ENCODE results near the gene APBB1. TPM values are rescaled to one million over a fixed set of nuclear protein-coding genes. Genes with fewer than 3 reads are reported as not detected.

The APBB1 gene
- total and polyA plus RNA-seq, 3 experiments from 2014 or later = 41.7 to 80.2 (median 43.6) TPM

Other genes starting within 250 kb of the APBB1 start
- gene OR52B2, start 248.8 kb downstream of the APBB1 start, total RNA-seq = not detected
- not detected for gene OR52B2, start 248.8 kb downstream of the APBB1 start, polyA plus RNA-seq
- gene OR52W1, start 219.9 kb downstream of the APBB1 start, total RNA-seq = not detected
- gene OR52W1, start 219.9 kb downstream of the APBB1 start, polyA plus RNA-seq = not detected
- not detected for gene C11orf42, start 213.5 kb downstream of the APBB1 start, total RNA-seq
- gene C11orf42, start 213.5 kb downstream of the APBB1 start, polyA plus RNA-seq = not detected
- 10 to 100 TPM; 20.2 to 20.6 TPM for gene FHIP1B, start 184.5 kb downstream of the APBB1 start, total RNA-seq
- 16.4 TPM for gene FHIP1B, start 184.5 kb downstream of the APBB1 start, polyA plus RNA-seq
- gene CNGA4, start 180.0 kb downstream of the APBB1 start, total RNA-seq = under 1 TPM in 1 of 2 experiments, not detected in 1; 0.15 TPM
- gene CNGA4, start 180.0 kb downstream of the APBB1 start, polyA plus RNA-seq = not detected
- gene CCKBR, start 159.3 kb downstream of the APBB1 start, total RNA-seq = not detected
- gene CCKBR, start 159.3 kb downstream of the APBB1 start, polyA plus RNA-seq = not detected
- gene CAVIN3, start 98.6 kb downstream of the APBB1 start, total RNA-seq = 10 to 100 TPM; 72.5 to 75.5 TPM
- not detected for gene CAVIN3, start 98.6 kb downstream of the APBB1 start, polyA plus RNA-seq
- 10 to 100 TPM; 30.4 to 30.9 TPM for gene SMPD1, start 28.6 kb downstream of the APBB1 start, total RNA-seq
- 17.3 TPM for gene SMPD1, start 28.6 kb downstream of the APBB1 start, polyA plus RNA-seq
- under 1 TPM in 1 of 2 experiments, not detected in 1; 0.27 TPM for gene HPX, start 21.9 kb upstream of the APBB1 start, total RNA-seq
- gene HPX, start 21.9 kb upstream of the APBB1 start, polyA plus RNA-seq = not detected
- 1 to 10 TPM; 6.4 to 6.8 TPM for gene TRIM3, start 54.8 kb upstream of the APBB1 start, total RNA-seq
- gene TRIM3, start 54.8 kb upstream of the APBB1 start, polyA plus RNA-seq = 2.4 TPM
- 10 to 100 TPM; 46.9 to 47.5 TPM for gene ARFIP2, start 62.2 kb upstream of the APBB1 start, total RNA-seq
- gene ARFIP2, start 62.2 kb upstream of the APBB1 start, polyA plus RNA-seq = 35.2 TPM
- gene TIMM10B, start 62.4 kb upstream of the APBB1 start, total RNA-seq = 10 to 100 TPM; 43.6 to 46.3 TPM
- 32.1 TPM for gene TIMM10B, start 62.4 kb upstream of the APBB1 start, polyA plus RNA-seq
- gene DNHD1, start 78.2 kb upstream of the APBB1 start, total RNA-seq = 1 to 10 TPM; 8.0 to 9.2 TPM
- gene DNHD1, start 78.2 kb upstream of the APBB1 start, polyA plus RNA-seq = 1.9 TPM
- 10 to 100 TPM; 42.0 to 44.7 TPM for gene RRP8, start 184.5 kb upstream of the APBB1 start, total RNA-seq
- gene RRP8, start 184.5 kb upstream of the APBB1 start, polyA plus RNA-seq = 21.1 TPM
- 10 to 100 TPM; 90.1 to 92.6 TPM for gene ILK, start 184.7 kb upstream of the APBB1 start, total RNA-seq
- 111 TPM for gene ILK, start 184.7 kb upstream of the APBB1 start, polyA plus RNA-seq
- 100 to 1,000 TPM; 173 to 175 TPM for gene TAF10, start 193.1 kb upstream of the APBB1 start, total RNA-seq
- gene TAF10, start 193.1 kb upstream of the APBB1 start, polyA plus RNA-seq = 336 TPM
- 10 to 100 TPM; 57.2 to 61.6 TPM for gene TPP1, start 200.3 kb upstream of the APBB1 start, total RNA-seq
- 165 TPM for gene TPP1, start 200.3 kb upstream of the APBB1 start, polyA plus RNA-seq
- gene DCHS1, start 236.7 kb upstream of the APBB1 start, total RNA-seq = under 1 TPM; 0.89 to 0.96 TPM
- gene DCHS1, start 236.7 kb upstream of the APBB1 start, polyA plus RNA-seq = 1.5 TPM

Measured in CD8-positive, alpha-beta memory T cell (primary cell).